Measurements from ENCODE around the gene METTL3. TPM values are rescaled to one million over a fixed set of nuclear protein-coding genes. Genes with fewer than 3 reads are reported as not detected.

The METTL3 gene
- total and polyA plus RNA-seq, 2 of the 8 experiments (the other 6 are each of a cell fraction or from before 2014, with no cell fraction given) = 103 to 144 TPM

DNA sequence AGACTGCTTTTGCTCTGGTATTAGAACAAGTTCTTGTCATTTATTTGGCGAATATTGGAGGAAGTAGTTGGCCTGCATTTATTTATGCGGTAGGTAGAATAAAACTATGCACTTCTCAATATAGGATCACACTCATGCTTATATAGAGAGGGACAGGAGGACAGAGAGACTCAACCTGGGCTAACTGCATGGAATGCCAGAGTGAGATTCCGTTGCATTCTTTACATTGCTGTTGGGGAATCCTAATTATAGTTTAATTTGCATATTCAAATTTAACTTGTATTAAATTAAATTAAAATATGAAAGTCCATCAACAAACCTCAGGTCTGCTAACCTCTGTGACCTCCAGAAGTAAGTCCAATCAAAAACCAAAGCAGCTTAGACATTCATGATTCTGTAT lies 42.1 kb upstream of the METTL3 start:
- H3K9ac ChIP-seq (replicated peaks in 1 of 4; ENCODE audit: extremely low read depth in 1 of 4, low read depth in 3 of 4, low read length in 3 of 4) = no peak overlapping the region; a peak in 1 of 7 replicates
- H4K20me1 ChIP-seq (replicated peaks in 1 of 2; ENCODE audit: control insufficient read depth in 1 of 2, insufficient read depth in 2 of 2, low read length in 2 of 2) = no peaks in the 10 kb centered on the region
- ChIA-PET POLR2A (ENCODE audit: partially characterized antibody) (interaction anchor here (0.7 to 5.1 kb wide), 7 partner anchors 11 to 169 kb away, joined by 3 to 26 read pairs (median 5); partner anchors contain the start of genes METTL3, SALL2 and SUPT16H), CTCF (ENCODE audit: partially characterized antibody) (interaction anchor here (0.6 to 2.7 kb wide), 5 partner anchors 15 to 55 kb away, joined by 3 to 10 read pairs (median 4); partner anchors contain the start of gene SALL2)
- H3K27ac ChIP-seq (ENCODE audit: low read depth, low read length) = no peak overlapping the region; the same call in 1 of the 2 replicates
- no peak overlapping the region for H3K14ac ChIP-seq (ENCODE audit: insufficient read length)
- no peak overlapping the region; a peak in 1 of 8 replicates for H3K4me3 ChIP-seq (ENCODE audit: extremely low read depth in 1 of 4, insufficient read depth in 2 of 4, low read depth in 3 of 4, low read length in 4 of 4)
- H4K5ac ChIP-seq (ENCODE audit: insufficient read length, low read depth, low read length) = peak overlapping the region; percentile 64
- peak overlapping the region; percentile 40; the same call in 1 of the 2 replicates for H2BK20ac ChIP-seq (ENCODE audit: low read length)
- peak overlapping the region; percentile 77 for H4K91ac ChIP-seq (replicated peaks; ENCODE audit: insufficient read length, low read length)
- DNase-seq (ENCODE audit: low read depth in 1 of 2, low spot score in 2 of 2) (no peak), FAIRE-seq (no peak)
- no peaks in the 10 kb centered on the region for H3K9me3 ChIP-seq (ENCODE audit: insufficient read depth in 2 of 2, low read depth in 1 of 2, low read length in 1 of 2)
- peak overlapping the region in 1 of 2 experiments; percentile 34; a peak in 1 of 4 replicates for H3K4me2 ChIP-seq (ENCODE audit: insufficient read depth in 1 of 2, low read depth in 2 of 2, low read length in 2 of 2)
- H3K79me1 ChIP-seq (ENCODE audit: low read depth, low read length) = no peaks in the 10 kb centered on the region
- no peaks in the 10 kb centered on the region for H3K27me3 ChIP-seq (replicated peaks in 1 of 4; ENCODE audit: control insufficient read depth in 3 of 4, extremely low read depth in 1 of 4, insufficient read depth in 3 of 4, low read length in 3 of 4)
- H3K79me2 ChIP-seq (ENCODE audit: control insufficient read depth in 1 of 2, insufficient read depth in 2 of 2, low read length in 2 of 2) = no peaks in the 10 kb centered on the region
- peaks cover 7 to 24% (median 15%) of the 10 kb centered on the region in 4 experiments; a peak in 6 of 7 replicates for H3K4me1 ChIP-seq (replicated peaks in 1 of 4; ENCODE audit: control insufficient read depth in 3 of 4, insufficient read depth in 4 of 4, low read length in 3 of 4)
- no peak overlapping the region for H2AFZ ChIP-seq (ENCODE audit: low read length)
- no peak overlapping the region for H2AK5ac ChIP-seq (ENCODE audit: low read depth, low read length)
- H2BK120ac ChIP-seq (replicated peaks; ENCODE audit: low read depth, low read length) = peak overlapping the region; percentile 82
- H3K23me2 ChIP-seq (ENCODE audit: low read depth, low read length) = peaks cover 2% of the 10 kb centered on the region; the same call in 1 of the 2 replicates
- peak overlapping the region; percentile 99; the same call in 1 of the 2 replicates for H2BK12ac ChIP-seq (ENCODE audit: low read depth, low read length)
- H4K8ac ChIP-seq (ENCODE audit: extremely low read depth, insufficient read depth, low read length) = no peak overlapping the region
- peak overlapping the region; percentile 19 for H3K56ac ChIP-seq (replicated peaks; ENCODE audit: insufficient read length, low read depth, low read length)
- peak overlapping the region; percentile 81 for H2BK5ac ChIP-seq (ENCODE audit: low read depth, low read length)
- H3K36me3 ChIP-seq (ENCODE audit: control insufficient read depth in 2 of 4, insufficient read depth in 4 of 4, low read length in 3 of 4) = no peaks in the 10 kb centered on the region; a peak in 1 of 8 replicates
- 58% methylated on average over 3 of the region's 3 CpGs; no CpG with 5 or more reads in 1 of the 2 experiments for WGBS, 2 experiments (ENCODE audit: extremely low coverage in 1 of 2, insufficient coverage in 1 of 2, insufficient read length in 1 of 2, insufficient replicate concordance in 2 of 2, low coverage in 1 of 2, low lambda C conversion rate in 2 of 2, missing lambda C conversion rate in 1 of 2)
- no peak overlapping the region for H2BK15ac ChIP-seq (ENCODE audit: low read length)
- peak overlapping the region; percentile 65; the same call in 1 of the 2 replicates for H3K18ac ChIP-seq (ENCODE audit: extremely low read depth, low read length)
- H3K23ac ChIP-seq (ENCODE audit: insufficient read length) = no peak overlapping the region
- peak overlapping the region; percentile 90 for H3K4ac ChIP-seq (replicated peaks; ENCODE audit: insufficient read length, low read depth, low read length)
- TF ChIP-seq, protein P1, sequence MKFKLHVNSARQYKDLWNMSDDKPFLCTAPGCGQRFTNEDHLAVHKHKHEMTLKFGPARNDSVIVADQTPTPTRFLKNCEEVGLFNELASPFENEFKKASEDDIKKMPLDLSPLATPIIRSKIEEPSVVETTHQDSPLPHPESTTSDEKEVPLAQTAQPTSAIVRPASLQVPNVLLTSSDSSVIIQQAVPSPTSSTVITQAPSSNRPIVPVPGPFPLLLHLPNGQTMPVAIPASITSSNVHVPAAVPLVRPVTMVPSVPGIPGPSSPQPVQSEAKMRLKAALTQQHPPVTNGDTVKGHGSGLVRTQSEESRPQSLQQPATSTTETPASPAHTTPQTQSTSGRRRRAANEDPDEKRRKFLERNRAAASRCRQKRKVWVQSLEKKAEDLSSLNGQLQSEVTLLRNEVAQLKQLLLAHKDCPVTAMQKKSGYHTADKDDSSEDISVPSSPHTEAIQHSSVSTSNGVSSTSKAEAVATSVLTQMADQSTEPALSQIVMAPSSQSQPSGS (IDR thresholded peaks at IDR 0.05; ENCODE audit: low read length) = no peak
- TF ChIP-seq, protein P2, sequence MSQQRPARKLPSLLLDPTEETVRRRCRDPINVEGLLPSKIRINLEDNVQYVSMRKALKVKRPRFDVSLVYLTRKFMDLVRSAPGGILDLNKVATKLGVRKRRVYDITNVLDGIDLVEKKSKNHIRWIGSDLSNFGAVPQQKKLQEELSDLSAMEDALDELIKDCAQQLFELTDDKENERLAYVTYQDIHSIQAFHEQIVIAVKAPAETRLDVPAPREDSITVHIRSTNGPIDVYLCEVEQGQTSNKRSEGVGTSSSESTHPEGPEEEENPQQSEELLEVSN (IDR thresholded peaks at IDR 0.05) = no peak
- TF ChIP-seq PHF8 (conservative IDR thresholded peaks at IDR 0.05; ENCODE audit: low read depth, low read length) = no peak
- TF ChIP-seq TEAD4 (IDR thresholded peaks at IDR 0.05; ENCODE audit: low read depth, low read length) = peak; percentile 96
- no peak for TF ChIP-seq ASH2L (IDR thresholded peaks at IDR 0.05; ENCODE audit: low read length)
- no peak for TF ChIP-seq BACH1 (IDR thresholded peaks at IDR 0.05; ENCODE audit: low read length)
- TF ChIP-seq SP1 (IDR thresholded peaks at IDR 0.05; ENCODE audit: low read depth, low read length) = 0 out of 2 replicates have a peak, but pooled peaks have one; percentile 46
